Measurements from ENCODE around the gene DNAL4. TPM values are rescaled to one million over a fixed set of nuclear protein-coding genes. Genes with fewer than 3 reads are reported as not detected.
A peak's percentile ranks its signal among the peaks of the same experiment; 100 is the strongest.

The DNAL4 gene
- total RNA-seq, 2 experiments from 2014 or later, result 9.3 to 12.0 TPM

- ATAC-seq (ENCODE audit: low read depth), result no peak
- DNase-seq, result no peak
- no peak overlapping the region for H3K27ac Mint-ChIP-seq
- no peaks in the 10 kb centered on the region for H3K9me3 Mint-ChIP-seq
- H3K4me3 Mint-ChIP-seq, result no peak overlapping the region
- no peaks in the 10 kb centered on the region for H3K27me3 Mint-ChIP-seq
- peaks cover 8% of the 10 kb centered on the region for H3K4me1 Mint-ChIP-seq
- POLR2A ChIA-PET, result no interaction called here
- no peaks in the 10 kb centered on the region for H3K36me3 Mint-ChIP-seq
These were observed 5.1 kb downstream of the DNAL4 start for GRCh38 chr22:38788846-38789245.

- Mint-ChIP-seq H3K27ac (no peak overlapping the region), H3K27me3 (no peaks in the 10 kb centered on the region), H3K4me3 (no peak overlapping the region), H3K36me3 (no peaks in the 10 kb centered on the region), H3K4me1 (peaks cover 5% of the 10 kb centered on the region), H3K9me3 (no peaks in the 10 kb centered on the region)
- POLR2A ChIA-PET, result no interaction called here
- ATAC-seq (ENCODE audit: low read depth) (no peak), DNase-seq (no peak)
These were observed 5.7 kb downstream of the DNAL4 start for GRCh38 chr22:38788021-38788816.

- H3K27me3 Mint-ChIP-seq, result no peaks in the 10 kb centered on the region
- POLR2A ChIA-PET, result no interaction called here
- no peak overlapping the region for H3K27ac Mint-ChIP-seq
- no peak for DNase-seq
- peaks cover 3% of the 10 kb centered on the region for H3K4me1 Mint-ChIP-seq
- no peaks in the 10 kb centered on the region for H3K9me3 Mint-ChIP-seq
- ATAC-seq (ENCODE audit: low read depth), result no peak
- H3K4me3 Mint-ChIP-seq, result no peak overlapping the region
- no peaks in the 10 kb centered on the region for H3K36me3 Mint-ChIP-seq
These were observed 7.3 kb downstream of the DNAL4 start for GRCh38 chr22:38786631-38787030.

GRCh38 chr22:38784856-38785255 lies 9.1 kb downstream of the DNAL4 start:
- no peak overlapping the region for H3K4me3 Mint-ChIP-seq
- H3K9me3 Mint-ChIP-seq, result no peaks in the 10 kb centered on the region
- H3K27me3 Mint-ChIP-seq, result no peaks in the 10 kb centered on the region
- POLR2A ChIA-PET, result interaction anchor here (0.6 to 0.7 kb wide), 2 partner anchors 121 to 245 kb away, joined by 4 read pairs; no protein-coding TSS in a partner anchor
- DNase-seq (no peak), ATAC-seq (ENCODE audit: low read depth) (no peak)
- H3K36me3 Mint-ChIP-seq, result no peaks in the 10 kb centered on the region
- no peak overlapping the region for H3K27ac Mint-ChIP-seq
- peaks cover 3% of the 10 kb centered on the region for H3K4me1 Mint-ChIP-seq

- DNase-seq, result no peak
- Mint-ChIP-seq H3K4me1 (peaks cover 3% of the 10 kb centered on the region), H3K4me3 (no peak overlapping the region), H3K9me3 (no peaks in the 10 kb centered on the region), H3K36me3 (no peaks in the 10 kb centered on the region), H3K27me3 (no peaks in the 10 kb centered on the region), H3K27ac (no peak overlapping the region)
- ATAC-seq (ENCODE audit: low read depth), result no peak
- POLR2A ChIA-PET, result no interaction called here
These were observed 9.9 kb downstream of the DNAL4 start for GRCh38 chr22:38784035-38784434.

GRCh38 chr22:38783095-38783615 lies 10.8 kb downstream of the DNAL4 start:
- DNase-seq (no peak), ATAC-seq (ENCODE audit: low read depth) (no peak)
- peaks cover 3% of the 10 kb centered on the region for H3K4me1 Mint-ChIP-seq
- H3K27me3 Mint-ChIP-seq, result no peaks in the 10 kb centered on the region
- POLR2A ChIA-PET, result no interaction called here
- no peaks in the 10 kb centered on the region for H3K36me3 Mint-ChIP-seq
- H3K4me3 Mint-ChIP-seq, result no peak overlapping the region
- H3K9me3 Mint-ChIP-seq, result no peaks in the 10 kb centered on the region
- no peak overlapping the region for H3K27ac Mint-ChIP-seq

GRCh38 chr22:38782402-38783094 lies 11.4 kb downstream of the DNAL4 start:
- H3K4me3 Mint-ChIP-seq, result no peak overlapping the region
- ATAC-seq (ENCODE audit: low read depth) (no peak), DNase-seq (no peak)
- H3K9me3 Mint-ChIP-seq, result no peaks in the 10 kb centered on the region
- POLR2A ChIA-PET, result no interaction called here
- peaks cover 3% of the 10 kb centered on the region for H3K4me1 Mint-ChIP-seq
- peak overlapping the region; percentile 27 for H3K27ac Mint-ChIP-seq
- H3K27me3 Mint-ChIP-seq, result no peaks in the 10 kb centered on the region
- no peaks in the 10 kb centered on the region for H3K36me3 Mint-ChIP-seq

- Mint-ChIP-seq H3K27ac (no peak overlapping the region), H3K27me3 (no peaks in the 10 kb centered on the region), H3K9me3 (no peaks in the 10 kb centered on the region), H3K4me1 (peaks cover 5% of the 10 kb centered on the region), H3K4me3 (no peak overlapping the region), H3K36me3 (no peaks in the 10 kb centered on the region)
- no peak for DNase-seq
- POLR2A ChIA-PET, result no interaction called here
- ATAC-seq (ENCODE audit: low read depth), result no peak
These were observed 12.9 kb downstream of the DNAL4 start for GRCh38 chr22:38781033-38781432.

GRCh38 chr22:38777087-38777671 lies 16.8 kb downstream of the DNAL4 start:
- H3K9me3 Mint-ChIP-seq, result no peaks in the 10 kb centered on the region
- no peaks in the 10 kb centered on the region for H3K36me3 Mint-ChIP-seq
- H3K4me3 Mint-ChIP-seq, result no peak overlapping the region
- H3K27ac Mint-ChIP-seq, result no peak overlapping the region
- DNase-seq, result no peak
- no peak for ATAC-seq (ENCODE audit: low read depth)
- POLR2A ChIA-PET, result no interaction called here
- H3K4me1 Mint-ChIP-seq, result peaks cover 10% of the 10 kb centered on the region
- no peaks in the 10 kb centered on the region for H3K27me3 Mint-ChIP-seq

GRCh38 chr22:38776086-38776485 lies 17.9 kb downstream of the DNAL4 start:
- ATAC-seq (ENCODE audit: low read depth) (no peak), DNase-seq (no peak)
- Mint-ChIP-seq H3K4me3 (no peak overlapping the region), H3K9me3 (no peaks in the 10 kb centered on the region), H3K36me3 (no peaks in the 10 kb centered on the region), H3K27ac (no peak overlapping the region), H3K4me1 (peaks cover 10% of the 10 kb centered on the region), H3K27me3 (no peaks in the 10 kb centered on the region)
- POLR2A ChIA-PET, result no interaction called here

GRCh38 chr22:38775656-38776055 lies 18.3 kb downstream of the DNAL4 start:
- Mint-ChIP-seq H3K4me1 (peaks cover 10% of the 10 kb centered on the region), H3K27me3 (no peaks in the 10 kb centered on the region), H3K27ac (no peak overlapping the region), H3K9me3 (no peaks in the 10 kb centered on the region), H3K36me3 (no peaks in the 10 kb centered on the region), H3K4me3 (peak overlapping the region; percentile 15)
- no peak for DNase-seq
- POLR2A ChIA-PET, result no interaction called here
- ATAC-seq (ENCODE audit: low read depth), result no peak

GRCh38 chr22:38774496-38775166 lies 19.3 kb downstream of the DNAL4 start:
- H3K4me3 Mint-ChIP-seq, result no peak overlapping the region
- POLR2A ChIA-PET, result no interaction called here
- no peaks in the 10 kb centered on the region for H3K36me3 Mint-ChIP-seq
- ATAC-seq (ENCODE audit: low read depth) (no peak), DNase-seq (no peak)
- H3K4me1 Mint-ChIP-seq, result peaks cover 10% of the 10 kb centered on the region
- no peaks in the 10 kb centered on the region for H3K27me3 Mint-ChIP-seq
- H3K9me3 Mint-ChIP-seq, result no peaks in the 10 kb centered on the region
- H3K27ac Mint-ChIP-seq, result no peak overlapping the region

- Mint-ChIP-seq H3K4me1 (peaks cover 12% of the 10 kb centered on the region), H3K36me3 (no peaks in the 10 kb centered on the region), H3K4me3 (no peak overlapping the region), H3K27me3 (no peaks in the 10 kb centered on the region), H3K27ac (no peak overlapping the region), H3K9me3 (no peaks in the 10 kb centered on the region)
- no peak for ATAC-seq (ENCODE audit: low read depth)
- POLR2A ChIA-PET, result no interaction called here
- DNase-seq, result no peak
These were observed 20.5 kb downstream of the DNAL4 start for GRCh38 chr22:38773363-38773946.

Measured in activated naive CD8-positive, alpha-beta T cell treated with anti-CD3 and anti-CD28 coated beads, Interleukin-2, amount 10 ng/mL, durations not matched to agents 7 days and 5 days (primary cell).